GM23338 (cell line): Measurements from ENCODE around the gene LNX1.

Experiments used
- CREB1 ChIP-seq: fragments of 250-450 bp; sonication (Bioruptor Pico); IDR thresholded peaks from 2 replicates; pipeline ENCODE4 v1.5.0; 2020; ENCODE audit warnings: low read depth, mild to moderate bottlenecking, moderate library complexity
- EZH2 ChIP-seq: fragments of 200-600 bp; sonication (generic); IDR thresholded peaks from one replicate; pipeline ENCODE4 v1.8.0; 2017; ENCODE audit warnings: antibody characterized with exemption, mild to moderate bottlenecking, low read depth; ENCODE audit not compliant: unreplicated experiment
- EZH2phosphoT487 ChIP-seq: fragments of 200-600 bp; sonication (generic); IDR thresholded peaks from one replicate; pipeline ENCODE4 v1.8.1; 2018; ENCODE audit warnings: antibody characterized with exemption; ENCODE audit not compliant: unreplicated experiment
- JUNB ChIP-seq: IDR thresholded peaks from one replicate; pipeline ENCODE4 v1.6.1; 2016; ENCODE audit warnings: antibody characterized with exemption; ENCODE audit not compliant: unreplicated experiment
- NANOG ChIP-seq: IDR thresholded peaks from 2 replicates; pipeline ENCODE4 v1.6.1; 2016; ENCODE audit warnings: antibody characterized with exemption, borderline replicate concordance
- POLR2AphosphoS5 ChIP-seq: IDR thresholded peaks from 2 replicates; pipeline ENCODE4 v1.6.1; 2016; ENCODE audit warnings: antibody characterized with exemption, low read depth
- TF ChIP-seq, protein P1 (sequence below), 2 experiments: fragments of 200-600 bp in 1 of 2; sonication (generic) in 1 of 2; conservative IDR thresholded peaks; 2 replicates each; pipeline versions ENCODE4 v1.5.1 to v1.6.1; 2016 to 2017; ENCODE audit warnings: antibody characterized with exemption in 2 of 2, low read depth in 2 of 2, mild to moderate bottlenecking in 2 of 2, moderate library complexity in 1 of 2
- TF ChIP-seq, protein P2 (sequence below): IDR thresholded peaks from one replicate; pipeline ENCODE4 v1.6.1; 2018; ENCODE audit warnings: antibody characterized with exemption; ENCODE audit not compliant: unreplicated experiment

DNA sequence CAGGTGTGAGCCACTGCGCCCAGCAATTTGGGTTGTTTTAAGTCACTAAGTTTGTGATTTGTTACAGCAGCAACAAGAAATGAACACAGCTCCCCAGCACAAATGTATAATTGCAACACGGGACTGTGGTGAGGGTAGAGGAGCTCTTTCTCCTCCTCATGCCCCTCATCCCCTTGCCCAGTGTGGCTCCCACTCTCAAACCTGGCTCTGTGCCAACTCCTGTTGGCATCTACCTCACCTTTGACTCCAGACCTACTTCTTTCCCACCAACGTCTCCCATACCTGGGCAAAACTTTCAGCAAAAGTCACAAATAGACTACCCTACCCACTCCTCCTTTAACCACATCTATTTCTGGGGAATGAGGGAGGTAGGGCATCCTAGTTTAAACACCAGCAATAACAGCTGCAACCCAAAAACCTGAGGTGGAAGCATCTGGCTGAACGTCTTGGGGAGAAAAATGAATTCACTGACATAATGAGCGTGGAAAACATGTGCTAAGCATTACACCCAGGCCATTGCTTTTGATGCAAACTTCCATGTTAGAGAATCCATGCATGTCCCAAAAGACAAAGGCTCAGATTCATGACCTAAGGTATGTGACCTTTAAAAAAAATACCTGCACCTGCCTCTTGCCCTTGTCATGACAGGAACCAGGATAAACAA, 19.2 kb downstream of the LNX1 start:
- TF ChIP-seq POLR2AphosphoS5 (no peak), EZH2 (no peak), CREB1 (CRISPR knock-in tag) (no peak), JUNB (no peak), EZH2phosphoT487 (no peak), NANOG (no peak)
- TF ChIP-seq, protein P1, sequence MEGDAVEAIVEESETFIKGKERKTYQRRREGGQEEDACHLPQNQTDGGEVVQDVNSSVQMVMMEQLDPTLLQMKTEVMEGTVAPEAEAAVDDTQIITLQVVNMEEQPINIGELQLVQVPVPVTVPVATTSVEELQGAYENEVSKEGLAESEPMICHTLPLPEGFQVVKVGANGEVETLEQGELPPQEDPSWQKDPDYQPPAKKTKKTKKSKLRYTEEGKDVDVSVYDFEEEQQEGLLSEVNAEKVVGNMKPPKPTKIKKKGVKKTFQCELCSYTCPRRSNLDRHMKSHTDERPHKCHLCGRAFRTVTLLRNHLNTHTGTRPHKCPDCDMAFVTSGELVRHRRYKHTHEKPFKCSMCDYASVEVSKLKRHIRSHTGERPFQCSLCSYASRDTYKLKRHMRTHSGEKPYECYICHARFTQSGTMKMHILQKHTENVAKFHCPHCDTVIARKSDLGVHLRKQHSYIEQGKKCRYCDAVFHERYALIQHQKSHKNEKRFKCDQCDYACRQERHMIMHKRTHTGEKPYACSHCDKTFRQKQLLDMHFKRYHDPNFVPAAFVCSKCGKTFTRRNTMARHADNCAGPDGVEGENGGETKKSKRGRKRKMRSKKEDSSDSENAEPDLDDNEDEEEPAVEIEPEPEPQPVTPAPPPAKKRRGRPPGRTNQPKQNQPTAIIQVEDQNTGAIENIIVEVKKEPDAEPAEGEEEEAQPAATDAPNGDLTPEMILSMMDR (conservative IDR thresholded peaks at IDR 0.05; ENCODE audit: low read depth in 2 of 2) = no peak
- TF ChIP-seq, protein P2, sequence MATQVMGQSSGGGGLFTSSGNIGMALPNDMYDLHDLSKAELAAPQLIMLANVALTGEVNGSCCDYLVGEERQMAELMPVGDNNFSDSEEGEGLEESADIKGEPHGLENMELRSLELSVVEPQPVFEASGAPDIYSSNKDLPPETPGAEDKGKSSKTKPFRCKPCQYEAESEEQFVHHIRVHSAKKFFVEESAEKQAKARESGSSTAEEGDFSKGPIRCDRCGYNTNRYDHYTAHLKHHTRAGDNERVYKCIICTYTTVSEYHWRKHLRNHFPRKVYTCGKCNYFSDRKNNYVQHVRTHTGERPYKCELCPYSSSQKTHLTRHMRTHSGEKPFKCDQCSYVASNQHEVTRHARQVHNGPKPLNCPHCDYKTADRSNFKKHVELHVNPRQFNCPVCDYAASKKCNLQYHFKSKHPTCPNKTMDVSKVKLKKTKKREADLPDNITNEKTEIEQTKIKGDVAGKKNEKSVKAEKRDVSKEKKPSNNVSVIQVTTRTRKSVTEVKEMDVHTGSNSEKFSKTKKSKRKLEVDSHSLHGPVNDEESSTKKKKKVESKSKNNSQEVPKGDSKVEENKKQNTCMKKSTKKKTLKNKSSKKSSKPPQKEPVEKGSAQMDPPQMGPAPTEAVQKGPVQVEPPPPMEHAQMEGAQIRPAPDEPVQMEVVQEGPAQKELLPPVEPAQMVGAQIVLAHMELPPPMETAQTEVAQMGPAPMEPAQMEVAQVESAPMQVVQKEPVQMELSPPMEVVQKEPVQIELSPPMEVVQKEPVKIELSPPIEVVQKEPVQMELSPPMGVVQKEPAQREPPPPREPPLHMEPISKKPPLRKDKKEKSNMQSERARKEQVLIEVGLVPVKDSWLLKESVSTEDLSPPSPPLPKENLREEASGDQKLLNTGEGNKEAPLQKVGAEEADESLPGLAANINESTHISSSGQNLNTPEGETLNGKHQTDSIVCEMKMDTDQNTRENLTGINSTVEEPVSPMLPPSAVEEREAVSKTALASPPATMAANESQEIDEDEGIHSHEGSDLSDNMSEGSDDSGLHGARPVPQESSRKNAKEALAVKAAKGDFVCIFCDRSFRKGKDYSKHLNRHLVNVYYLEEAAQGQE = no peak
